ENCODE data around the gene HP1BP3.

The HP1BP3 gene

DNA sequence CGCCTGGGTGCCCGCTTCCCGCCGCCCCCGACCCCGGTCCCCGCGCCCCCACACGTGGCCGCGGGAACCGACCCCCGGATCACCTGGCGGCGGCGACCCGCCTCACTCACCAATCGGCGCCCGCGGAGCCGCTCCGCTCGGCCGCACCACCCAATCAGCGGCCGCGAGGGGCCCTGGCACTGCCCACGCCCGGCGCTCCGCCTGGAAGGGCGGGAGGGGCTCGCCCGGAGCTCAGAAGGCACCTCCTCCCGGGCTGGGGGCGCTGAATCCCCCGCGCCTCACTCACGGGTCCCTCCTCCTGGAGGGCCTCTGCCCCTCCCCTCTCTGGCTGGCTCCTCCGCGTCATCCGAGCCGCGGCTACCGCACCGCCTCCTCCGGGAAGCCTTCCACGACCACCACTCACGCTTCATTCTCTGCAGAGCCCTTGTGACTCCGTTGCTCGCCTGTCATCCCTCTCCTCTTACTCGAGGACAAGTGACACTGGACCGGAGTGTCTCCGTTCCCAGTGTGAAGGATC is 55.0 kb downstream of the HP1BP3 start:
- H3K4me3 ChIP-seq (ENCODE audit: low read depth, low read length): peak overlapping the region; percentile 65
- TF ChIP-seq, protein P1, sequence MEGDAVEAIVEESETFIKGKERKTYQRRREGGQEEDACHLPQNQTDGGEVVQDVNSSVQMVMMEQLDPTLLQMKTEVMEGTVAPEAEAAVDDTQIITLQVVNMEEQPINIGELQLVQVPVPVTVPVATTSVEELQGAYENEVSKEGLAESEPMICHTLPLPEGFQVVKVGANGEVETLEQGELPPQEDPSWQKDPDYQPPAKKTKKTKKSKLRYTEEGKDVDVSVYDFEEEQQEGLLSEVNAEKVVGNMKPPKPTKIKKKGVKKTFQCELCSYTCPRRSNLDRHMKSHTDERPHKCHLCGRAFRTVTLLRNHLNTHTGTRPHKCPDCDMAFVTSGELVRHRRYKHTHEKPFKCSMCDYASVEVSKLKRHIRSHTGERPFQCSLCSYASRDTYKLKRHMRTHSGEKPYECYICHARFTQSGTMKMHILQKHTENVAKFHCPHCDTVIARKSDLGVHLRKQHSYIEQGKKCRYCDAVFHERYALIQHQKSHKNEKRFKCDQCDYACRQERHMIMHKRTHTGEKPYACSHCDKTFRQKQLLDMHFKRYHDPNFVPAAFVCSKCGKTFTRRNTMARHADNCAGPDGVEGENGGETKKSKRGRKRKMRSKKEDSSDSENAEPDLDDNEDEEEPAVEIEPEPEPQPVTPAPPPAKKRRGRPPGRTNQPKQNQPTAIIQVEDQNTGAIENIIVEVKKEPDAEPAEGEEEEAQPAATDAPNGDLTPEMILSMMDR (IDR thresholded peaks at IDR 0.05; ENCODE audit: borderline replicate concordance, insufficient read depth, low read depth, low read length): no peak

DNA sequence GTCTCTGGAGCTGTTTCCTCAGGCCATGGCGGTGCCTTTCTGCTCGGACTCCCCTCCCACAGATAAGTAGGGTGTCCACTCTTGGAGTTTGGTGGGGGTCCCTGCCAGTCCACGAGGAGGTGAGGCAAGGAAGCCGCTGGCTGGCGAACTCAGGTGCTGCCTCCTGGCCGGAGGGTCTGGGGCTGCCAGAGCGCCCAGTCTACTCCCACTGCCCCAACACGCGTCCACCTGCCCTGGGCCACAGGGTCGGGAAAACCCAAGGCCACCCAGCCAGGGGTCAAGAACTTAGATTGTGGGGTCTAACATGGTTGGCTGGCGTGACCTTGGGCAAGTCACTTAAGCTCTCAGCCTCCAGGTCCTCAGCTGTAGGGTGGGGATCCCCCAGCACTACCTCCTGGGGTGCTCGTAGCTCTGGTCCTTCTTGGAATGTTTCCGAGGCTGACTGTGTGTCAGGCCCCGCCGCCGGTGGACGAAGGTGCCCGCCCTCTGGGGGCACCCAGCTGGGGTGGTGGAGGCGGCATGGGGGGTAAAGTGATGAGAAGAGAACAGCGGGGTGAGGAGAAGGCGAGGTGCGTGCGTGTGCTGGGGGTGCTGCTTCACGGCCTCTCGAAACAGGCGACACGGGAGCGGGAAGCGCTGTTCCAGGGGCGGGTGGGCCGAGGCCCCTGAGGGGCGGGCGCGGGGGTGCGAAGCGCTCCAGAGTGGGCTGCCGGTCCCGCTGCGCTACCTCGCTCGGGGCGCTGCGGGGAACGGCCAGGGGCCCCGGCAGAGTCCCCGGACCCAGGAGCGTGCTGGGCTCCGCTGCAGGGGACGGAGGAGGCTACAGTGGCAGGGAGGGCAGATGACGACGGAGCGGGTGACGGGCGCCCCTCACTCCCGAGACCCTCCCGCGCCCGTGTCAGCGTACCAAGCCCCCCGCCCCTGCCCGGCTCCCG is 55.8 kb downstream of the HP1BP3 start:
- TF ChIP-seq, protein P1 (IDR thresholded peaks at IDR 0.05; ENCODE audit: borderline replicate concordance, insufficient read depth, low read depth, low read length): no peak
- peak overlapping the region; percentile 65 for H3K4me3 ChIP-seq (ENCODE audit: low read depth, low read length)

GRCh38 chr1:20730690-20731056 is 56.4 kb downstream of the HP1BP3 start:
- no peak overlapping the region for H3K4me3 ChIP-seq (ENCODE audit: low read depth, low read length)
- TF ChIP-seq, protein P1 (IDR thresholded peaks at IDR 0.05; ENCODE audit: borderline replicate concordance, insufficient read depth, low read depth, low read length): no peak

- no peak overlapping the region for H3K4me3 ChIP-seq (ENCODE audit: low read depth, low read length)
- TF ChIP-seq, protein P1 (IDR thresholded peaks at IDR 0.05; ENCODE audit: borderline replicate concordance, insufficient read depth, low read depth, low read length): no peak
These were observed 57.0 kb downstream of the HP1BP3 start for GRCh38 chr1:20729990-20730689.

- TF ChIP-seq, protein P1 (IDR thresholded peaks at IDR 0.05; ENCODE audit: borderline replicate concordance, insufficient read depth, low read depth, low read length): no peak
- no peak overlapping the region for H3K4me3 ChIP-seq (ENCODE audit: low read depth, low read length)
These were observed 57.8 kb downstream of the HP1BP3 start for GRCh38 chr1:20729155-20729931.

DNA sequence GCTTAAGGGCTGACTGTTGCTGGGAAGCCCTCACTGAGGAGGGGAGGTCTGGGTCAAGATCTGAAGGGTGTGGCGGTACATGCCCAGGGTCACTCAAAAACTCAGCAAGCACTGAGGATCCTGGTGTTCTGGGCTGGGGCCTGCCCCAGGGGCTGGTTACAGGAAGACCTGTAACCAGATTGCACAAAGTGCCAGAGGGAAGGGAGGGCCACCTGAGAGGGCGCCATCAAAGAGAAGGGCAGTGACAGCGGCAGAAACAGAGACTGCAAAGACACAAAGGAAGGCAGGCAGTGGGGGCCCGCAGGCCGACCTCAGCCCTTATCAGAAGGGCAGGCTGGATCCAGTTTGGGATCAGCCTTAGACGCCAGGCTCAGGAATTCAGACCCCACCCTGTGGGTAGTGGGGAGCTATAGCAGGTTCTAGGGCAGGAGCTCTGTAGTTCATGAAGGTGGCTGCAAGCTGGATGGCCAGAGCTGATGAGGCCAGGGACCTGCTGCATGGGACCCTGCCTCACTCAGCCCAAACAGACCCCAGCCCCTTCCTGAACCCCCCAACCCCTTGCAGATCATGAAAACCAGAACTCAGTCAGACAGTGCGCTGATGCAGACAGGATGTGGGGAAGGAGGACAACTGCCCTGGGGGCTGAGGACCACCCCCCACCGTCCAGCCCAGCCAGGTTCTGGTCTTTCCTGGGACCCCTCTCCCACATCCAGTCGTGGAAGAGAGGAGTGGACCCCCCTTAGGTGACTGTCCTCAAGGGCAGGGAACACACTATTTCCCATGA is 58.5 kb downstream of the HP1BP3 start:
- no peak overlapping the region for H3K4me3 ChIP-seq (ENCODE audit: low read depth, low read length)
- TF ChIP-seq, protein P1 (IDR thresholded peaks at IDR 0.05; ENCODE audit: borderline replicate concordance, insufficient read depth, low read depth, low read length): no peak

Data from GM12875 (cell line).